ENCODE results near the gene SCUBE3. TPM values are rescaled to one million over a fixed set of nuclear protein-coding genes. Genes with fewer than 3 reads are reported as not detected.

Gene SCUBE3
- total and polyA plus RNA-seq, 2 donors (not counting 1 experiment from before 2014, with no cell fraction given) = not detected

- H3K4me1 ChIP-seq (ENCODE audit: control insufficient read depth in 2 of 2, insufficient read depth in 2 of 2, low read length in 2 of 2) = peaks cover 55 to 62% of the 10 kb centered on the region in 2 donors
- WGBS (ENCODE audit: insufficient coverage) = 8% methylated on average over 3 of the region's 6 CpGs
- peaks cover 58% of the 10 kb centered on the region for H3K4me1 Mint-ChIP-seq
Measured at GRCh38 chr6:35298625-35299140, 84.9 kb downstream of the SCUBE3 start.

More at GRCh38 chr6:35298625-35299140, 84.9 kb downstream of the SCUBE3 start:
- TF ChIP-seq, protein P1, sequence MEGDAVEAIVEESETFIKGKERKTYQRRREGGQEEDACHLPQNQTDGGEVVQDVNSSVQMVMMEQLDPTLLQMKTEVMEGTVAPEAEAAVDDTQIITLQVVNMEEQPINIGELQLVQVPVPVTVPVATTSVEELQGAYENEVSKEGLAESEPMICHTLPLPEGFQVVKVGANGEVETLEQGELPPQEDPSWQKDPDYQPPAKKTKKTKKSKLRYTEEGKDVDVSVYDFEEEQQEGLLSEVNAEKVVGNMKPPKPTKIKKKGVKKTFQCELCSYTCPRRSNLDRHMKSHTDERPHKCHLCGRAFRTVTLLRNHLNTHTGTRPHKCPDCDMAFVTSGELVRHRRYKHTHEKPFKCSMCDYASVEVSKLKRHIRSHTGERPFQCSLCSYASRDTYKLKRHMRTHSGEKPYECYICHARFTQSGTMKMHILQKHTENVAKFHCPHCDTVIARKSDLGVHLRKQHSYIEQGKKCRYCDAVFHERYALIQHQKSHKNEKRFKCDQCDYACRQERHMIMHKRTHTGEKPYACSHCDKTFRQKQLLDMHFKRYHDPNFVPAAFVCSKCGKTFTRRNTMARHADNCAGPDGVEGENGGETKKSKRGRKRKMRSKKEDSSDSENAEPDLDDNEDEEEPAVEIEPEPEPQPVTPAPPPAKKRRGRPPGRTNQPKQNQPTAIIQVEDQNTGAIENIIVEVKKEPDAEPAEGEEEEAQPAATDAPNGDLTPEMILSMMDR (IDR thresholded peaks at IDR 0.05) = no peak
- no peak for TF ChIP-seq EZH2 (IDR thresholded peaks at IDR 0.05; ENCODE audit: borderline replicate concordance, insufficient read depth, low read depth, low read length, poor library complexity, severe bottlenecking)
- Mint-ChIP-seq H3K27ac (peak overlapping the region; percentile 97), H3K4me3 (peak overlapping the region; percentile 82), H3K9me3 (ENCODE audit: insufficient read depth) (no peaks in the 10 kb centered on the region), H3K27me3 (no peaks in the 10 kb centered on the region)
- CTCF ChIA-PET = interaction anchor here (1.0 to 13.2 kb wide), 11 partner anchors 14 to 254 kb away, joined by 3 to 301 read pairs (median 14); partner anchors contain the start of genes FANCE, PPARD and RPL10A
- no peaks in the 10 kb centered on the region for H3K27me3 ChIP-seq (replicated peaks in 1 of 4; ENCODE audit: control extremely low read depth in 1 of 4, control insufficient read depth in 3 of 4, insufficient read depth in 4 of 4, low read length in 3 of 4)
- DNase-seq = no peak
- intact Hi-C loops (cut with micrococcal nuclease) = loop anchor here (1.0 to 2.0 kb wide), 2 partner anchors 13 to 284 kb away; no protein-coding TSS in a partner anchor
- peak overlapping the region; percentile 79 to 97 (median 95) for H3K4me3 ChIP-seq (ENCODE audit: control extremely low read depth in 1 of 5, extremely low read depth in 1 of 5, insufficient read depth in 1 of 5, low read depth in 2 of 5, low read length in 4 of 5)
- peak overlapping the region; percentile 95 for H3K4me2 ChIP-seq (replicated peaks; ENCODE audit: low read depth, low read length, poor library complexity, severe bottlenecking)
- peaks cover 59% of the 10 kb centered on the region for H3K79me2 ChIP-seq (ENCODE audit: control insufficient read depth, insufficient read depth, low read length)
- H4K20me1 ChIP-seq (ENCODE audit: control insufficient read depth, insufficient read depth, low read length, poor library complexity, severe bottlenecking) = no peaks in the 10 kb centered on the region
- peaks cover 0 to 23% of the 10 kb centered on the region in 2 experiments for H3K36me3 ChIP-seq (replicated peaks in 1 of 2; ENCODE audit: control extremely low read depth in 1 of 2, control insufficient read depth in 1 of 2, extremely low read depth in 1 of 2, insufficient read depth in 2 of 2, low read length in 1 of 2)
- peak overlapping the region; percentile 64 for H2AFZ ChIP-seq (ENCODE audit: insufficient read depth, low read depth, low read length, poor library complexity, severe bottlenecking)
- POLR2A ChIA-PET = interaction anchor here (0.6 kb wide), 1 partner anchor 154 kb away, joined by 4 read pairs; the partner anchor contains the start of gene FANCE
- H3K9me3 ChIP-seq (ENCODE audit: control extremely low read depth in 1 of 3, control insufficient read depth in 2 of 3, insufficient read depth in 1 of 3, low read length in 2 of 3) = no peaks in the 10 kb centered on the region
- no peak for ATAC-seq (ENCODE audit: low read depth)
- peak overlapping the region; percentile 92 for H3K9ac ChIP-seq (ENCODE audit: low read length)
- peak overlapping the region; percentile 87 to 98 for H3K27ac ChIP-seq (ENCODE audit: low read length in 2 of 2)

All from B cell (primary cell).